Embryonic facial prominence (tissue), 1 donor: ENCODE results near the gene INHA.

Experiments
- DNase-seq: peaks from one replicate; pipeline ENCODE4 v3.0.0-alpha.2; 2016; ENCODE audit errors: extremely low spot score

Gene INHA

DNA sequence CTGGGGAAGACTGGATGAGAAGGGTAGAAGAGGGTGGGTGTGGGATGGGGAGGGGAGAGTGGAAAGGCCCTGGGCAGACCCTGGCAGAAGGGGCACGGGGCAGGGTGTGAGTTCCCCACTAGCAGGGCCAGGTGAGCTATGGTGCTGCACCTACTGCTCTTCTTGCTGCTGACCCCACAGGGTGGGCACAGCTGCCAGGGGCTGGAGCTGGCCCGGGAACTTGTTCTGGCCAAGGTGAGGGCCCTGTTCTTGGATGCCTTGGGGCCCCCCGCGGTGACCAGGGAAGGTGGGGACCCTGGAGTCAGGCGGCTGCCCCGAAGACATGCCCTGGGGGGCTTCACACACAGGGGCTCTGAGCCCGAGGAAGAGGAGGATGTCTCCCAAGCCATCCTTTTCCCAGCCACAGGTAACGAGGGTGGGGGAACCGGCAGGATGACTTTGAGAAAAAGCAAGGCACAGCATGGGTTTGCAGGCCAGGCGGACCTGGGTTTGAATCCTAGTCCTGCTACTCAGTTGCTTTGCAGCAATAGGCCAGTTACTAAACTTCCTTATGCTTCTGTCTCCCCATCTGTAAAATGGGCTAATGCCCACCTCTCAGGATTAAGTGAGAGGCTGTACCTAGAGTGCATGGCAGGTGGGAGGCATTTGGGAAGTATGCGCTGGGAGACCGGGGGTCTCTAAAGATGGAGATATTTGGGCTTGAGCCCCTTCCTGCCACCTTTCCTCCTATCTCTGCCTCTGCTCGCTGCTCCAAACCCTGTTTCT, at the start of gene INHA:
Gene INHA, plus strand, starts transcription at position 74 of the 765 bp plus-strand sequence. Its CDS starts 65 bp downstream, at position 139.
- no peak for DNase-seq

GRCh38 chr2:219523031-219523671, 49.0 kb upstream of the INHA start:
- no peak for DNase-seq

- no peak for DNase-seq
Observed at GRCh38 chr2:219524817-219525216, 47.3 kb upstream of the INHA start.

- DNase-seq = no peak
Observed at GRCh38 chr2:219525533-219526232, 46.4 kb upstream of the INHA start.

GRCh38 chr2:219526320-219527075, 45.6 kb upstream of the INHA start:
- no peak for DNase-seq

- DNase-seq = no peak
Observed at GRCh38 chr2:219527076-219527394, 45.1 kb upstream of the INHA start.

DNA sequence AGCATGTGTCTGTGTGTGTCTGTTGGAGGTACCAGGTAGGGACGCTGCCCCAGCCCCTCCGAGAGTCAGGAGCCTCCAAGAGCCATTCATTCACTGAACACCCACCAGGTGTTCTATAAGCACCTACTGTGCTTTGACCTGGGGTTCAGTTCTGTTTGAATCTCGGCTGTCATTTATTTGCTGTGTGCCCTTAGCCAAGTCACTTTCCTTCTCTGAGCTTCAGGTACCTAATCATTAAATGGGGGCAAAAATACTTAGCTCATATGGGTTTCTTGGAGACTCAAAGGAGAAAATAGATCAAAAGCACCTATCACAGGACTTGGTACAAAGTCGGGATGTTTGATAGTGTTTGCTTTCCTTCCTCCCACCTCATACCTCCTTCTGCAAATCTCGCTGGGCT, 44.6 kb upstream of the INHA start:
- no peak for DNase-seq

DNA sequence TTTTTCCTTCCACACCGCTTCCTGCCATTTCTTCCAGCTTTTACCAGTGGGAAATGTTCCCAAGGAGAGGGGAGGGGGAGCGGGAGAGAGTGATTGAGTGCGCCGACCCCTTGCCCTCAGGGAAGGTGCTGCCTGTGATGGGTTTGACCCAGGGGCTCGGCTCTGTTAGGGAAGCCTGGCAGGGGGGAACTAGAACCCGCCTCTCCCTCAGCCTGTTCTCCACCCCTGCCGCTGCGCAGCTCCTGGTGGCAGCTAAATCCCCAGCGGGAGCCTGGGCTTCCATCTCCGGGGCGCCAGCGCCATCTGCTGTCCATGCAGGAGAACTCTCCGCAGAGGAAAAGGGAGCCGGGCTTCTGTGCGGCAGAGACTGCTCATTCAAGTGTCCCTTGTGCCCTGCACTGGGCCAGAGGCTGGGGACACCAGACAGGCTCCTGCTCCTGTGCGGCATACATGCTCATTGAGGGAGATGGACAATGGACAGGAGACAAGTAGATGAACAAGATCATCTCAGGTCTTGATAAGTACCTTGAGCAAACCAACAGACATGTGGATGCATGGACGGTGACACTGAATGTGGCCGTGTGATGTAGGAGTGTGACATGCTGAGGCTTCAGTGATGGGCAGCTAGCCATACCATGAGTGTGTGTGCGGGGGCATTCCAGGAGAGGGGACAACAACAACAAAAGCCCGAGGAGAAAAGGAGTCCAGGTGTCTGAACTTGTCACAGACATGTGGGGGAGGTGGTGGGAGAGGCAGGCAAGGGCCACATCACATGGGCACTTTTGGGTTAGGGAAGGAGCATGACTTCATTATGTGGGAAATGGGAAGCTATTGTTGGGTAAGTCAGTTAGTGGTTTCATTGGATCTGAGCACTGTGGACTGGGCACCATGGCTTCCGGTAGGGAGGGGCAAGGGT, 41.8 kb upstream of the INHA start:
- DNase-seq = peak; percentile 71

- no peak for DNase-seq
Observed at GRCh38 chr2:219531639-219532377, 40.3 kb upstream of the INHA start.

DNA sequence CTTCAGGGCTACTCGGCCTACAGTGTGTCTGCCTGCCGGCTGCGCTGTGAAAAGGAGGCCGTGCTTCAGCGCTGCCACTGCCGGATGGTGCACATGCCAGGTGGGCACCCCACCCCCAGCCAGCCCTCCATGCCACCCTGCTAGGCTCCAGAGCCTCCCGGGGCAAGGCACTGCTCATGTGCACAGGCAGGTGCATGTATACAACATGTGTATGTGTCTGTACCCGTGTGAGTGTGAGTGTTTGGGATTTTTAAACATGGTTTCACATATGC, 39.8 kb upstream of the INHA start:
- DNase-seq = no peak

DNA sequence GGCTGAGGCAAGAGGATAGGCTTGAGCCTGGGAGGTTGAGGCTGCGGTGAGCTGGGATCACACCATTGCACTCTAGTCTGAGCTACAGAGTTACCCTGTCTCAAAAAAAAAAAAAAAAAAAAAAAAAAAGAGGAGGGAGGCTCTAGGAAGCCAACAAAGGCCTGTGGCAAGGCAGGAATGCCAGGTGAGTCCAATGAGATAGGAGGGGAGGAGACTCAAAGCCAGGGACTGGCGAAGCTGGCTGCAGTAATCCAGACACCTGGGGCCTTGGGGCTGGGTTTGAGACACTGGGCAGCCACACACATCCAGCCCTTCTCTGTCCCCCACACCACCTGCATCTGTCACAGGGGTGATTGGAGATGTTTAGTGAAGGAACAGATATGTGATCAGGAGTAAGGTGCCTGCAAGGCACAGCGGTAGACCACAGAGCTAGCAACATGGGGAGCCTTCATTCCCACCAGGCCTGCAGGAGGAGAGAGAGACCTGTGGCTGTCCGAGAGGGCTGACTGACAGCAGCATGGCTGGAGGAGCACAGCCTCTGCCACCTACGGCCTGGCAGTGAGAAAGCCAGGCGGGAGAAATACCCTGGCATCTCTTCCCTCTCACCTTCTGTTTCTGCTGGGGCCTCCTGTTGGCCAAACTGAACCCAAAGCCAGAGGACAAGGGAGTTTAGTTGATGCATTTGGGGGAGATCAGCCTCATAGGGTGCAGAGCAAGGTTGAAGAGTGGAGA, 38.0 kb upstream of the INHA start:
- no peak for DNase-seq

- no peak for DNase-seq
Observed at GRCh38 chr2:219536425-219536824, 35.7 kb upstream of the INHA start.

- DNase-seq = no peak
Observed at GRCh38 chr2:219536967-219537366, 35.1 kb upstream of the INHA start.

DNA sequence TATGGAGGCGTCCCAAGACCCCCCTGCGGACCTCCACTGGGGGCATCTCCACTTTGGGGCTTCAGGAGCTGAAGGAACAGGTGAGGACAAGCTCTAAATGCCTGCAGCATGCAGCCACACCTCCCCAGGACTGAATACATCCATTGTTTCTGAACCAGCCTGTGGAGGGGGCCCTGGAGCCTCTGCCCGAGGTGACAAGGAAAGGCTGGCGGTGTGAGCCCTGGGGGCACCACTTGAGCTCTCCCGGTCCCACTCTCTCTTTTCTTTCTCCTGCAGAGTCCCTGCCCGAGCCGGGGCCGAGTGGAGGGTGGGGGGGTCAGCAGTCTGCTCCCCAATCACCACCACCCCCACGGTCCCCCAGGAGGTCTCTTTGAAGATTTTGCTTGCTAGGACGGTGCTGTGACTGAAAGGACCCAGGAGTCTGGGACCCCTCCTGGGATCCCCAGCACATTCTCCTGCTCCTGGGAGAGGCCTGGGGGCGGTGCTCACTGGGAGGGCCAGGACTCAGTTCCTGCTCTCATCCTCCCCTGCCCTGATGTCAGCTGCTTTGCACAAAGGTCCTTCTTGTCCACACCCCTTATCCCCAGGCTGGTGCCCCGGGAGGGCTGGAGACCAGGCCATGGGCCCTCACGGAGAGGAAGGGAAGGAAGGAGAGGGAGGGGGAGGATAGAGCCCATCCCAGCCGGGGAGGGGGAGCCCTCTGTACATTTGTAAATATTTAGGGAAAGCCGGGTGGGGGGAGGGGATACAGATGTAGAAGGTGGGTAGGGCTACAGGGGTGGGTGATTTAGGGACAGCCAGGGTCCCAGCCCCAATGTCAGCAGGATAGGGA, 34.2 kb upstream of the INHA start:
- no peak for DNase-seq

DNA sequence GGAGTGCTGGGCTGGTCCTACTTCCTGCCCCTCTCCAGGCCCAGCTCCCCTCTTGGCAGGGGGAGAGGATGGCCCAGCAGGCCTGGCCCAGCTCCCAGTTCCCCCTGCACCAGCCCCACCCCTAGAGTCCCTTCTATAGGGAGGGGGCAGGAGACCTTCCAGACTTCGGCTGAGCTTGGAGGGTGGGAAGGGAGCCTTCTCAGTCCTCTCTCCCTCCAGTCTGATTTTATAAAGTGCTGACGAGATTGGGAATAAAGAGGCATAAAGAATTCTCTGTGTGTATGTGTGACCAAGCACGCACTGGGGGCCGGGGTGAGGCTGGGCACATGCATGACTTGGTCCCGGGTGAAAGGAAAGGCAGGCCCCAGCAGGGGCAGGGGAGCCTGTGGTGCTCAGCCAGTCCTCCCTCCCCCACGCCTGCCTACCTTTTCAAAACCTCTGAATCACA, 33.6 kb upstream of the INHA start:
- no peak for DNase-seq

DNA sequence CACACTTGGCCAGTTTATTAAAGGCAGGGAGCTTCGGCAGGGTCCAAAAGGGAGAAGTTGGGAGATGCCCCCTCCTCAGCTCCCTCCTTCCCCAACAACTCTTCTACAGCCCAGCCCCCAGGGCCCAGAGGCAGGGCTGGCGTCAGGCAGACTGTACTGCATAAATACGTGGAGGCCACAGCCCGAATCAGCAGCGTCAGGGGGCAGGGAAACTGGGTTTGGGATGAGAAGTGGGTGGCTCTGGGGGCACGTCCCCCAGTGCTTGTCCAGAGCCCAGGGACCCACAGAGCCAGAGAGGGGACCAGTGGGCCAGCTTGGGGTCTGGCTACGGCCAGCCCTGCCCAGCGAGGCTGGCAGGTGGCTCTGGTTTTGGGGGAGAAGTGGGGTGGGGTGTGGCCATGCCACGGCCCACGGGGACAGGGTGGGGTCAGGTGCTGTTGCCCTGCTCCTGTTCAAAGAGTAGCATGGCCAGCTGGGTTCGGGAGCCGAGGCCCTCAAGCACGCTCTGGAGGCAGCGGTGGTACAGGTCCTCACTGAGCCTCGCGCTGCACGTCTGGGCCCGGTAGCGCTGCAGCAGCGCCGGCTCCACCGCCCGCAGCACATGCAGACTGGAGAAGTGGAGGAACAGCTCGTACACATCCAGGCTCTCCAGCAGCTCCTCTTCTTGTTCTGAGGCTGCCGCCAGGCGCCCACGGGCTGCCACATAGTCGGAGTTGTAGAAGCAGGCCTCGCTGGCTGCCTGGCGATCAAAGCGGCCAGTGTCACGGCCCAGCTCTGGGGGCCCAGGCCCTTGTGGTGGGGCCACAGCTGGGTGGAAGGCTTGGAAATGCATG, 32.9 kb upstream of the INHA start:
- DNase-seq = no peak

GRCh38 chr2:219539926-219540678, 32.0 kb upstream of the INHA start:
- no peak for DNase-seq
